ENCODE results near the gene CELA2B.
A peak's percentile ranks its signal among the peaks of the same experiment; 100 is the strongest.
"Not testable (repeated sequence)": the region's sequence is repeated elsewhere in the genome, so short reads cannot be mapped to it uniquely, and the experiment has no call there.

CELA2B gene

DNA sequence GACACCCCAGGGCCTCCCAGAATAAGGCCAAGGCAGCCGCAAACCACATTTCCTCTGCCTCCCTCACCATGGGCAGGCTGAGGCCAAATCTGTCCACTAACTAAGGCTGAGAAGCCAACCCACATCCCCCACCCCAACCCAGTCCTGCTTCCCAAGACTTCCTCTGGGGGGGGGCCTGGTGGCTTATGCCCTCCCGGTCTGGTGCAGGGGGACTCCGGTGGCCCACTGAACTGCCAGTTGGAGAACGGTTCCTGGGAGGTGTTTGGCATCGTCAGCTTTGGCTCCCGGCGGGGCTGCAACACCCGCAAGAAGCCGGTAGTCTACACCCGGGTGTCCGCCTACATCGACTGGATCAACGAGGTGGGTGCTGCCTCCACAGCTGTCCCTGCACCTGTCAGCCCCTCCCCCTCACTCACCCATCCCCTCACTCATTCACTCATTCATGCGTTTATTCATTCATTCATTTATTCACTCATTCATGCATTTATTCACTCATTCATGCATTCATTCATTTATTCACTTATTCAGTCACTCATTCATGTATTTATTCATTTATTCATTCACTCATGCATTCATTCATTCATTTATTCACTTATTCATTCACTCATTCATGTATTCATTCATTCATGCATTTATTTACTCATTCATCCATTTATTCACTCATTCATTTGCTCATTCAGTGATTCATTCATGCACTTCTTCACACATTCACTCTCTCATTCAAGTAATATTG is 30.3 kb upstream of the CELA2B start:
- DNase-seq (ENCODE audit: low read depth) = no peak

DNA sequence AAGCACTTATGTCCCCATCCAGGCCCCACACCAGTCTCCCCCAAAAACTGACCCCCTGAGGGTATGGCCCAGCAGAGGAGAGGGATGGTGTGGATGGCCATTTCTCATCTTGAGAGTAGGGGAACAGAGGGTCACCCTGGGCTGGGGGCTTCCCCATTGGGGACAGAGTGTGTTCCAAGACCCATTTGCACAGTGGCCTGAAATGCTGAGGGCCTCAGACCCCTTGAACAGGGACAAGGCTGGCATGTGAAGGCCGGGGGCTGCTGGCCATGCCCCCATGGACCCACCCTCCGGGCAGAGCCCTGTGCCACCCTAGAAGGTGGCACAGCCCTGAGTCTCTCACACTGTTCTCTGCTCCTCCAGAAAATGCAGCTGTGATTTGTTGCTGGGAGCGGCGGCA is 29.7 kb upstream of the CELA2B start:
- no peak for DNase-seq (ENCODE audit: low read depth)

DNA sequence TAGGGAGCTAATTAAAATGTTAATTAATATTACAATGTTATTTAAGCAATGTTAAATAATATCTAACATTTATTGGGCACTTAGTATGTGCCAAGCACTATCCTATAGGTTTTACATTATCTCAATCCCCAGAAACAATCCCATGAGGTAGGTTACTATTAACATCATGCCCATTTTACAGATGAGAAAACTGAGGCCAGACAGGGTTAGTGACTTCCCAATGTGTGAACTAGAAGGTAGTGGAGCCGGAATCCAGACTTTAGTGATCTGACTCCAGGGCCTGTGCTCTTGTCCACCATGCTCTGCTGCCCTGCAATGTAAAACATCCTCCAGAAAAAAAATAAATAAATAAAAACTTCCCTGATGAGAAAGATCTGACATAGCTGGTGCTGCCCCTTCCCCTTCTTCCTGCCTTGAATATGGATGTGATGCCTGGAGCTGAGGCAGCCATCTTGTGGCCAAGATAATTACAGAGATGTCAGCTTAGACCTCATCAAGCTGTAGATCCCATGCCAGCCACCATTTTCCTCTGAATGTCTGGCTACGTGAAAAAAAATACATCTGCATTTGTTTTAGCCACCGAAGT is 26.9 kb upstream of the CELA2B start:
- DNase-seq (ENCODE audit: low read depth) = no peak

DNA sequence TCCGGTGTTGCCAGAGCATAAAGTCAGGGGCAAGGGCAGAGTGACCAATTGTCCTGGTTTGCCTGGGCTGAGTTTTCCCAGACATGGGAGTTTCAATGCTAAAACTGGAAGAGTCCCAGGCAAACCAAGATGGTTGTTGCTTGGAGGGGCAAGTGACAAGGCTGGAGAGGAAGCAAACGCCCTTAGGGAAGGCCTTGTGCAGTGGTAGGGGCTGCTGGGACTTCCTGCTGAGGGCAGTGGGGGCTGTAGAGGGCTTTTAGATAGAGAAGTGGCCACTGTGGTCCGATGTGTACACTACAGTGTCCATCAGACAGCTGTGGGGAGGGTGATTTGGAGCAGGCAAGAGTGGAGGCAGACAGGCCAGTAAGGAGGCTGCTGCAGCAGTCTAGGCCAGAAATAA is 26.3 kb upstream of the CELA2B start:
- DNase-seq (ENCODE audit: low read depth) = no peak

DNA sequence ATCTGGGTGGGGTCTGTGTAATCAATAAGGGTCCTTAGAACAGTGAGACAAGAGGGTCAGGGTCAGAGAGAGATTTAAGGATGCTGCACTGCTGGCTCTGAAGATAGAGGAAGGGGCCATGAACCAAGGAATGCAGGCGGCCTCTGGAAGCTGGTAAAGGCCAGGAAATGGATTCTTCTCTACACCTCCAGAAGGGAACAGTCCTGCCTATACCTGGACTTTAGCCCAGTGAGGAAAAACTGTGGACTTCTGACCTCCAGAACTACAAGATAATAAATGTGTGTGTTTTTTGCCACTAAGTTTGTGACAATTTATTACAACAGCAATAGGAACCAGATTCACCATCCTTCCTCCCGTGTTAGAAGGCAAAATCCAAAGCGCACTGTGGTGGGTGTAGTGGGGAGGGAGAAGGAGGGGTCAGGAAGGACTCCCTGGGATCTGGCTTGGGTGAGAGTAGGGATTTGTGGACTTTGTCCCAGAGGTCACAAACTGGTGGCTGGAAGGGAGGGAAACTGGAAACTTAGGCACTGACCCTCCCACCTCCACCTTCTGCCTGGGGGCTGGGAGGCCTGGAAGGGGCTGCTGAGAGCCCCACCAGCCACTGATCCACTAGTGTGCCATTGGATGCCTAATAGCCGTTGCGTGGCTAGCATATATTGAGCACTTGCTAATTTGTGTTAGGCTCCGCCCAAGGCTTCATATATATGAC is 24.7 kb upstream of the CELA2B start:
- no peak for DNase-seq (ENCODE audit: low read depth)

DNA sequence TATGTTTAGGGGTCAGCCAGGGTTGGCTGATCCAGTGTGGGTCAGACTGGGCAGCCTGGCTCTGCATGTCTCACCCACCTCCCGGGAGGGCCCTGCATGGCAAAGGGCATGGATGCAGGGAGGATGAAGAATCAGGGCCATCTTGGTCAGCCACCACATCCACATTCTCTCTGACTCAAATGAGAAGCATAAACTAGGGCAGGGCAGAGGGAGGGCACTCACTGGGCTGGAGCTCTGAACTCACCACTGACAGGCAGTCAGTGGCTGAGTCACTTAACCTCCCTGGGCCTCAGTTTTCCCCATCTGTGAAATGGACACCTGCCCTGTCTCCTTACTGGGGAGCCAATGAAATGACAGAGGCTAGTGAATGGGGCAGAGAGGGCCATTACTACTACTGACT is 23.7 kb upstream of the CELA2B start:
- DNase-seq (ENCODE audit: low read depth) = no peak

DNA sequence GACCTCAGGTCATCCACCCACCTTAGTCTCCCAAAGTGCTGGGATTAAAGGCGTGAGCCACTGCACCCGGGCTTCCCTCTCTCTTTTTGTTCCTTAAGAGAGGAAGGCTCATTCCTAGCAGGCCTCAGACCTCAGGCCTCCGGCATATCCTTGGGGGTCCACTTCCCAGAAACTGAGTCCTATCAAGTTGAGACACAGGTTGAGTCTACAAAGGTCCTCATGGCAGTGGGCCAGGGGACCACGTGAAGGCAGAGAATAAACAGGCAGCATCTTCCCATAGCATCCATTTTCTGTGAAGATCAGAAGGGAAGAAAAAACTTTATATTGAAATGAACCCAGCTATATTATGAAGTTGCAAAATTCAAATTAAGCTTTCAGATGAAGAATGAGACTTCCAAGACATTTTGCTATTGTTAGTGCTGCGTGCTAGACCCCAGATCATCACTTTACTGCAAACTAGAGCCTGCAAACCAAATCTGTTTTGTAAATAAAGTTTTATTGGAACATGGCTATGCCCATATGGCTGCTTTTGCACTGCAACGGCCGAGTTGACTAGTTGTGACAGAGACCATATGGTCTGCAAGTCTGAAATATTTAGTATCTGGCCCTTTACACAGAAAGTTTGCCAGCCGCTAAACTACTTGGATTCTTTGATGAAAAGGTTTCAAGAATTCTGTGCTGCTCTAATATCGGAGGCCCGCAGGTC is 22.9 kb upstream of the CELA2B start:
- DNase-seq (ENCODE audit: low read depth) = no peak

DNA sequence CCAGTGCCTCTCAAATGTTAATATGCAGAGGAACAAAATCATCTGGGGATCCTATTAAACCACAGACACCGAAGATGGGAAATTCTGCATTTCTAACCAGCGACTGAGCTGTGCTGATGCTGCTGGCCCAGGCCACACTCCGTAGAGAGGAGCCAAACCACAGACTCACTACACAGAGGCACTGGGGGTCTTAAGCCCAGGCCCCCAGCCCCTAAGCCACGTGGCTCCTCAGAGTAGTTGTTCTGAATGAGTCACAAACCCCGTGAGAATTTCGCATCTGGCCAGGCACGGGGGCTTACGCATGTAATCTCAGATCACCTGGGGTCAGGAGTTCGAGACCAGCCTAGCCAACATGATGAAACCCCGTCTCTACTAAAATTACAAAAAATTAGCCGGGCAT is 22.2 kb upstream of the CELA2B start:
- no peak for DNase-seq (ENCODE audit: low read depth)

DNA sequence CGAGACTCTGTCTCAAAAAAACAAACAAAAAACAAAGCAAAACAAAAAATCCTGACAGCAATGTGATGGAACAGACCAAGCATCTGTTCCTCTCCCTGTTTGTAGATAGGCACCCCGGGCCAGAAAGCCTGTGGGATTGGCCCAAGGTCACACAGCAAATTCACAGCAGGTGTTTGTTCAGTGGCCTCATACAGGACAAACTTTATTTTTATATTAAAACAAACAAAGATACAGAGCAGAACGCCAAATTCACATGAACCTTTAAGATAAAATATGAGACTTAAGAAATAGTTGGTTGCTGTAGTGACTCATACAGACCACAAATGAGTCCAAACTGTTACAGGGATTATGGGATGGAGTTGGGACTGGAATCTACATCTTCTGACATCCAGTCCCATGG is 21.6 kb upstream of the CELA2B start:
- DNase-seq (ENCODE audit: low read depth) = peak; percentile 23

DNA sequence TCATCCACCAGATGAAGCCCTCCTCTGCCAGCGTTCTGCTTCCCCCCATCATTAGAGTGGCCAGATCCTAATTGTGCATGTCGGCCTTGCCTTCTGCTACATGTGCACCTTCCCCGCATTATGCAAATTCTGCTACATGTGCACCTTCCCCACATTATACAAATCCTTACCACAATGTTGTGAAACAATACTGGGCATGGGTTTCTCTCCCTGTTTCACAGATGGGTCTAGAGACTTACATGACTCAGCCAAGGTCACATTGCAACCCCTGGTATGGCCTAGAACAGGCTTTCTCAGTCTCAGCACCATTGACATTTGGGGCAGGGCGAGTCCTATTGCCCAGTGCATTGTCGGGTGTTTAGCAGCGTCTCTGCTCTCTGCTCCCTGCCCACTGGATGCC is 20.4 kb upstream of the CELA2B start:
- no peak for DNase-seq (ENCODE audit: low read depth)

DNA sequence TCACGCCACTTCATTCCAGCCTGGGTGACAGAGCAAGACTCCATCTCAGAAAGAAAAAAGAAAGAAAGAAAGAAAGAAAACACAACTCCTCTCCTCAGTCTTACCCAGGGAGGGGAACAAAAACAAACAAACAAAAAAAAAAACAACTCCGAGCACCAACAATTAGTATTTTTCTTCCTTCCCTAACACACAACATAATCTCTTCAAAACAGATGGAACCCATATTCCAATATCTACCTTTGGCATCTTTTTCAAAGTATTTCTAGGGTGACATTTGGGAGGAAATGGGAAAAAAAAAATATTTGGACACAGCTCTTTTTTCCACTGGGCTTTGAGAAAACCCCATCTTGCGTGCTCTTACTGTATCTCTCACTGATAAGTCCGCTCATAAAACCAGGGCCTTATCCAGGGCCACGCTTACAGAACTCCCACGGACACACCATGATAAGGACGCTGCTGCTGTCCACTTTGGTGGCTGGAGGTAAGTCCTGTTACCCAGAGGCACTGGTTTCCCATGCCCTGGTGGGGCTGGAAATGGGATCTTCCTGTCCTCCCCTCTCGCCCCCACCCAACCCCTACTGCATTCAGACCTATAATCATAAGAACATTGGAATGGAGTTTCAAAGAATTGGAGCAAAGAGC is 19.5 kb upstream of the CELA2B start, which contains the start of gene CELA2A:
TSS of gene CELA2A (plus strand) at position 420 of the 642 bp plus-strand sequence. CDS start at position 442, 22 bp downstream.
- no peak for DNase-seq (ENCODE audit: low read depth)

DNA sequence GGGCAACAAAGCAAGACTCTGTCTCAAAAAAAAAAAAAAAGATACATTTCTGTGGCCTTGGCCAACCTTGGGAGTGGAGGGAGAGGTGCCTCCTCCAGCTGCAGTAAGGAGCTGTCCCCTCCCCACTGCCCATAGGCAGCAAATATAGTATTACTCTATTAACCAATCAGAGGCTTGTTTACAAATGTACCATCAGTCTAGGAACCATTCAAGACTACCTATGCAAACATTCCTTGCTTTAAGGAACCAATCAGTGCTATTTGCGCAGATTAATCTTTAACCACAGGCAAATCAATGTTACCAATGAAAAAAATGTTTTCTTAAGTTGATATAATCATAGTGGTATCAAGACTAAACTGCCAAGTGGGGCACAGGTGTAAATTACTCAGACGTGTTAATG is 18.3 kb upstream of the CELA2B start:
- no peak for DNase-seq (ENCODE audit: low read depth)

DNA sequence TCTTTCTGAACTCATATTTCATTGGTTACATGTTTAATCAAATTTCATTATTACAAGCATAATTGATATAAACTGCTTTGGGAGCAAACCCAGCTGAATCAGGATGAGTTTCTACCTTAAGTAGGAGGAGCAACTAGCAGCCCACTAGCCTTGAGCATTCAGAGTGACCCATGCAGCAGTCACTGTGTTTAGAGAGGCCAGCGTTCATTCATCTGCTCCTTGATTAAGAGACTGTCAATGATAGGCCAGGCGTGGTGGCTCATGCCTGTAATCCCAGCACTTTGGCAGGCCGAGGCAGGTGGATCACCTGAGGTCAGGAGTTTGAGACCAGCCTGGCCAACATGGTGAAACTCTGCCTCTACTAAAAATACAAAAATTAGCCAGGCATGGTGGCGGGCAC is 17.5 kb upstream of the CELA2B start:
- DNase-seq (ENCODE audit: low read depth) = not testable (repeated sequence)

DNA sequence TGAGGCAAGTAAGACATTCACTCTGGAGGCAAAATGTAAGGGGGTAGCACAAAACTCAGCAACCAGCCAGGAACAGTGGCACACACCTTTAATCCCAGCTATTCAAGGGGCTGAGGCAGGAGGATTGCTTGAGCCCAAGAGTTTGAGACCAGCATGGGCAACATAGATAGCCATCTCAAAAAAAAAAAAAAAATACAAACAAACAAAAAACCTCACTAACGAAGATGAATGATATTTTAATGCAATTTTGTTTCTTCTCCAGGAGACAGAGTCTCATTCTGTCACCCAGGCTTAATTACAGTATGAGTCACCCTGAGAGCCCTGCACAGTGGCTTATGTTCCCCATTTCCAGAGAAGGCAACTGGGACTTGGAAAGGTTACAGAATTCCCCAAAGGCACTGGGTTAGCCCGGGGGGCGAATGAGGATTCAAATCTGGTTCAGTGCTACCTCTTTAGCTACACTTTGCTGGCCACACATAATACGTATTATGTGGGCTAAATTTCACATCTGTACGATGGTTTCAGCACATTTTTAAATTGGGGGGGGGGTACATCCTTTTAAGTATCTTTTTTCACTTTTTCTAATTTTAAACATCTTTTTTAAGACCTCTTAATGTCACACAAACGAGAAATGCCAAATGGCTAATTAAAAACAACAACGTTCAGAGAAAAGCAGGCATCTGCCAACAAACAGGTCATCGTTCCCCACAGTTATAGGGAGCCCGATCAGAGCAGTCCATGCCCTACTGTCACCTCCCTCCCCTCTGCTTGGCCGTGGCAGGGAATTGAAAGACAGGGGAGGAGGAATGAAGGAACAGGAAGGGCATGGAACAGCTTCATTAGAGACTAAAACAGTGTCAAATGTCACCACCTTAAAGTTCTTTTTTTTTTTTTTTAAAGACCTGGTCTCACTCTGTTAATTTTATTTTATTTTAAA is 15.9 kb upstream of the CELA2B start:
- DNase-seq (ENCODE audit: low read depth) = no peak

DNA sequence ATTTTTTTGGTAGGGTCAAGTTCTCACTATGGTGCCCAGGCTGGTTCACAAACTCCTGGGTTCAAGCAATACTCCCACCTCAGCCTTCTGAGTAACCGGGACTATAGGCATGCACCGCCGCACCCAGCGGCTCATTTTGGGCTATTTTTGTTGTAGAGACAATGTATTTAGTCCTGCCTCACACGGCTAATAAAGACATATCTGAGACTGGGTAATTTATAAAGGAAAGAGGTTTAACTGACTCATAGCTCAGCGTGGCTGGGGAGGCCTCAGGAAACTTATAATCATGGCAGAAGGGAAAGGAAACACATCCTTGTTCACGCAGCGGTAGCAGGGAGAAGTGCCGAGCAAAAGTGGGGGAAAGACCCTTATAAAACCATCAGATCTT is 15.2 kb upstream of the CELA2B start:
- no peak for DNase-seq (ENCODE audit: low read depth)

DNA sequence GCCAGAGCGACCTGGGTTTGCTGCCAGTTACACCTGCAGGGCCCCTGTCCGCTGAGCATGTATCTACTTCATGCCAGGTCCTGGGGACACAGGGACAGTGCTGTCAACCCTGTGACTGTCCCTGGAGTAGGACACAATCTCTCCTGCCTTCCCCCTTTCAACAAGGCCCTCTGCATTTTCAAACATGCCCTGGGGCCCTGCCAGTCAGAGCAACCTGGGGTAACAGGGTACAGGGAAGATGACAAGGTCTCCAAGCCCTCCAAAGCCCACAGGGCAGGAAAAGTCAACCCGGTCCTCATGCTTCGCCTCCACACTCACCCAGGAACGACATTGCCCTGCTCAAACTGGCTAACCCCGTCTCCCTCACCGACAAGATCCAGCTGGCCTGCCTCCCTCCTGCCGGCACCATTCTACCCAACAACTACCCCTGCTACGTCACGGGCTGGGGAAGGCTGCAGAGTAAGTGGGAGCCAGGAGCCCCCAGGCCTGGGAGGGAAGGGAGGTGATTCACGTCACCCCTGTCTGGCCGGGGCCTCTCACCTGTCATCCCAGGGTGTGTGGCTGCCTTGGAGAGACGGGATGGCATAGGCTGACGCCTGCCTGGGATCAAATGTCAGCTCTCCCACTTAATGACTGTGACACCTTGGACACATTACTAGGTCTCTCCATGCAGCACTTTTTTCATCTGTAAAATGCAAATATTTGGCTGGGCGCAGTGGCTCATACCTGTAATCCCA is 12.7 kb upstream of the CELA2B start:
- DNase-seq (ENCODE audit: low read depth) = not testable (repeated sequence)

DNA sequence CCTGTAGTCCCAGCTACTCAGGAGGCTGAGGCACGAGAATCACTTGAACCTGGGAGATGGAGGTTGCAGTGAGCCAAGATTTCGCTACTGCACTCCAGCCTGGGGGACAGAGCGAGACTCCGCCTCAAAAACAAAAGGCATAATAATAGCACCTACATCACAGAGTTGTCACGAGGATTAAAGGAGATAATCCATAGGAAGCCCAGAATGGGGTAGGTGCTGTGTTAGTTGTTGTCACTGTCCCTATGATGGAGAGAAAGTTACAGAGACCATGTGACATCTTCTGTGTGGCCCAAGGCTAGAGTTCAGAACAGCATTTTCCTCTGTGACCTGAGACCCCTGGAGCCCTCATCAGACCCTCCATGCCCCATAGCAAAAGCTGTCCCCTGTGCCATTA is 12.0 kb upstream of the CELA2B start:
- DNase-seq (ENCODE audit: low read depth) = not testable (repeated sequence)

DNA sequence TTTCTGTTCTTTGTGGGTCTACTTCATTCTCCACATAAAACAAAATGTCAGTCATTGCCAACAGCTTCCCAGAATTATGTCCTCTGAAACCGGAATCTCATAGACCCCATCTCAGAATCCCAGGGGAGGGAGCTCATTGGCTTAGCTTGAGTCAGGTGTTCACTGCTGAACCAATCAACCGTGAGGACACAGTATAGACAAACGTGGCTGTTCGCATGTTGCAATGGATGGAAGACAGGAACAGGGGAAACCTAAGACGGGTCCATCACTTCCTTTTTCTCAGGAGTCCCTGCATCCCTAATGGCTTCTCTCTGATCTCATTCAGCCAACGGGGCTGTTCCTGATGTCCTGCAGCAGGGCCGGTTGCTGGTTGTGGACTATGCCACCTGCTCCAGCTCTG is 10.2 kb upstream of the CELA2B start:
- DNase-seq (ENCODE audit: low read depth) = no peak

DNA sequence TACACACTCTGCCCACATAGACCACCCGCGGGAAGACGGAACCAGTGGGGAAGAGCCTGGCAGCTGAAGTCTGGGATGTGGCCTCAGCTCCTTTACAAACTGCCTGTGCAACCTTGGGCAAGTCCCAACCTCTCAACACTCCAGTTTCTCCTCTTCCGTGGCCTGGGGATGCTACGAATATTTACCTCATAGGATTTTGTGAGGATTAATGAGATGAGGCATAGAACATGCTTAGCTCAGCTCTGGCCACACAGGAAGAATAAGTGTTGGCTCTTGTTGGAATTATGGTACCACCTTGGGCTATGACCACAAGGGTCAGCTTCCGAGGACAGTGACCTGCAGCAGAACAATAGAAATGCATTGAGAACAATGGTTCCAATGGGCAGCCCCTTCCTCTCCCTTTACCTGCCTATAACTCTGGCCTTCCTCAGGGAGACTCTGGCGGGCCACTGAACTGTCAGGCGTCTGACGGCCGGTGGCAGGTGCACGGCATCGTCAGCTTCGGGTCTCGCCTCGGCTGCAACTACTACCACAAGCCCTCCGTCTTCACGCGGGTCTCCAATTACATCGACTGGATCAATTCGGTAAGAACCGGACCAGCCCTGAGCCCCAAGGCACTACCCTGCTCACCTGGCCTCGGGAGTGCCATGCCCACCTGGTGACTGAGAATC is 8.8 kb upstream of the CELA2B start:
- not testable (repeated sequence) for DNase-seq (ENCODE audit: low read depth)

DNA sequence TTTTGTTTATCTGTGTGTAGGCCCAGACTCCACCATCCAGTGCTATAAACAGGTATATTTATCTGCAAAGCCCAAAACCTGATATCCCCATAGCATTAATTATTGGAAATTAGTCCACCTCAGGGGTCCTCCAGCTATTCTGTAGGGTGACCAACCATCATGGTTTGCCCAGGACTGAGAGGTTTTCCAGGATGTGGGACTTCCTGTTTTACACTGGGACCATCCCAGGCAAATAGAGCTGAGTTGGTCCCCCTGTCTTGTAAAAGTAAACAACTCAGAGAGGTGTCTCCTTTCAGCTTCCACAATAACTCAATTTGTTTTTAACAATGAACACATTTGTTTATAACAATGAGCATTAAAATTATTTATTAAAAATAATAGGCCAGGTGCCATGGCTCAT is 7.8 kb upstream of the CELA2B start:
- no peak for DNase-seq (ENCODE audit: low read depth)
